ENCODE results near the gene BCL7C. TPM values are rescaled to one million over a fixed set of nuclear protein-coding genes. Genes with fewer than 3 reads are reported as not detected.
A peak's percentile ranks its signal among the peaks of the same experiment; 100 is the strongest.

Gene BCL7C
- total and polyA plus RNA-seq, 2 of the 13 experiments (the other 11 are each of a cell fraction or from before 2014, with no cell fraction given), result 17.7 to 33.8 TPM

- TF ChIP-seq GPBP1L1 (CRISPR knock-in tag; IDR thresholded peaks at IDR 0.05) (no peak), SNAPC5 (CRISPR knock-in tag; IDR thresholded peaks at IDR 0.05; ENCODE audit: borderline replicate concordance) (0 out of 2 replicates have a peak, but pooled peaks have one; percentile 22), HOXA5 (CRISPR knock-in tag; IDR thresholded peaks at IDR 0.05) (0 out of 2 replicates have a peak, but pooled peaks have one; percentile 19), ARHGAP35 (CRISPR knock-in tag; IDR thresholded peaks at IDR 0.05; ENCODE audit: borderline replicate concordance) (no peak), FOSL1 (CRISPR knock-in tag; IDR thresholded peaks at IDR 0.05; ENCODE audit: borderline replicate concordance) (no peak), ZNF724P (CRISPR knock-in tag; IDR thresholded peaks at IDR 0.05; ENCODE audit: borderline replicate concordance) (no peak), ATF3 (CRISPR knock-in tag; IDR thresholded peaks at IDR 0.05) (no peak), GRHL1 (CRISPR knock-in tag; conservative IDR thresholded peaks at IDR 0.05) (no peak), CEBPZ (IDR thresholded peaks at IDR 0.05; ENCODE audit: low read length) (no peak), ZSCAN29 (CRISPR knock-in tag; conservative IDR thresholded peaks at IDR 0.05) (peak; percentile 20; the same call in 1 of the 2 replicates), MED13 (CRISPR knock-in tag; IDR thresholded peaks at IDR 0.05) (no peak), IRF2 (CRISPR knock-in tag; IDR thresholded peaks at IDR 0.05) (peak; percentile 89), DNMT1 (CRISPR knock-in tag; IDR thresholded peaks at IDR 0.05) (no peak), ZNF503 (CRISPR knock-in tag; IDR thresholded peaks at IDR 0.05) (no peak), RAD21 (CRISPR knock-in tag; IDR thresholded peaks at IDR 0.05) (no peak; the same call in 1 of the 2 replicates), SOX5 (CRISPR knock-in tag; IDR thresholded peaks at IDR 0.05; ENCODE audit: borderline replicate concordance) (peak; percentile 64), ZNF776 (CRISPR knock-in tag; IDR thresholded peaks at IDR 0.05) (no peak), ZSCAN30 (CRISPR knock-in tag; IDR thresholded peaks at IDR 0.05) (no peak), ELK4 (CRISPR knock-in tag; IDR thresholded peaks at IDR 0.05; ENCODE audit: borderline replicate concordance) (no peak), SRSF4 (IDR thresholded peaks at IDR 0.05; ENCODE audit: low read depth, low read length, poor library complexity, severe bottlenecking) (no peak)
Observed at GRCh38 chr16:30922960-30923535, 29.2 kb upstream of the BCL7C start (continued).

Data from HepG2 (cell line).